NCI-H345 (cell line): Measurements from ENCODE around the gene MYO7A.

Experiments used
- DNase-seq: peaks from one replicate; lab custom pipeline; 2025; lab: John Stamatoyannopoulos, UW

The MYO7A gene

GRCh38 chr11:77146261-77147035, 18.4 kb downstream of the MYO7A start:
- DNase-seq = no peak

- no peak for DNase-seq
Observed at GRCh38 chr11:77147036-77147315, 18.9 kb downstream of the MYO7A start.

- peak; percentile 89 for DNase-seq
Observed at GRCh38 chr11:77147668-77148321, 19.7 kb downstream of the MYO7A start.

GRCh38 chr11:77148963-77149715, 21.1 kb downstream of the MYO7A start:
- no peak for DNase-seq

GRCh38 chr11:77149716-77150392, 21.8 kb downstream of the MYO7A start:
- no peak for DNase-seq

- no peak for DNase-seq
Observed at GRCh38 chr11:77150836-77151235, 22.8 kb downstream of the MYO7A start.

GRCh38 chr11:77151804-77152509, 23.9 kb downstream of the MYO7A start:
- DNase-seq = no peak

- no peak for DNase-seq
Observed at GRCh38 chr11:77152846-77153245, 24.8 kb downstream of the MYO7A start.

GRCh38 chr11:77153276-77154185, 25.5 kb downstream of the MYO7A start:
- DNase-seq = no peak

GRCh38 chr11:77154381-77155081, 26.5 kb downstream of the MYO7A start:
- DNase-seq = peak; percentile 26

GRCh38 chr11:77155082-77155475, 27.0 kb downstream of the MYO7A start:
- DNase-seq = no peak

- no peak for DNase-seq
Observed at GRCh38 chr11:77155556-77156130, 27.6 kb downstream of the MYO7A start.

GRCh38 chr11:77156396-77157195, 28.6 kb downstream of the MYO7A start:
- DNase-seq = no peak

- no peak for DNase-seq
Observed at GRCh38 chr11:77158041-77158695, 30.1 kb downstream of the MYO7A start.

GRCh38 chr11:77159219-77159936, 31.3 kb downstream of the MYO7A start:
- DNase-seq = no peak

GRCh38 chr11:77159937-77160495, 32.0 kb downstream of the MYO7A start:
- DNase-seq = no peak

- no peak for DNase-seq
Observed at GRCh38 chr11:77163271-77163670, 35.2 kb downstream of the MYO7A start.
